ENCODE measurements around the gene CD53. TPM values are rescaled to one million over a fixed set of nuclear protein-coding genes. Genes with fewer than 3 reads are reported as not detected.

Gene CD53
- total and polyA plus RNA-seq, 4 donors = 10.7 to 30.4 (median 21.7) TPM

DNA sequence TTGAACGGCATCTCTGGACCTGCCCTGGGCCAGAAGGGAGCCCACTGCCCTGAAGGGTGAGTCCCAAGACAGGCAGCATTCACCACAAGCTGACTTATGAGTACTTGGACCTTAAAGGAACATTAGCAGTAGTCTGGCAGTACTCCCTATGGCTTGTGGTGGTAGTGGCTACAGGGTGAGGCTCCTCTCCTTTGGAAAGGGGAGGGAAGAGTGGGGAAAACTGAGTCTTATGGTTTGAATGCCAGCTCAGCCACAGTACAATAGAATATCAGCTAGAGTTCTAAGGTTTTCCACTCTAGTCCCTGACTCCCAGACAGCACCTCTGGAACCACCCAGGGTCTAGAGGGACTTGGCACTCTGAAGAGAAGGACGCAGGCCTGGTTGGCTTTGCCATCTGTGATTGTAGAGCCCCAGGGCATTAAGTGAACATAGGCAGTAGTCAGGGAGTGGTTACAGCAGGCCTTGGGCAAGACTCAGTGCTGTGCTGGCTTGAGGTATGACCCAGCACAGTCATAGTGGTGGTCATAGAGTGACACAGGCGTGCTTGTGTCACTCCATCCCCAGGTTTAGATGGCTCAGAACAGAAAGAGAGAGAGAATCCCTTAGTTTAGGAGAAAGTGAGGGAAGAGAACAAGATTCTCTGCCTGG, 31.0 kb downstream of the CD53 start:
- Histone ChIP-seq H3K9ac (ENCODE audit: low read depth in 1 of 2, low read length in 2 of 2) (no peak overlapping the region), H3K36me3 (ENCODE audit: control insufficient read depth in 4 of 4, insufficient read depth in 3 of 4, low read depth in 1 of 4, low read length in 3 of 4) (no peaks in the 10 kb centered on the region), H3K4me3 (ENCODE audit: low read depth in 1 of 3, low read length in 3 of 3) (no peak overlapping the region), H3K4me1 (ENCODE audit: control insufficient read depth in 4 of 4, insufficient read depth in 4 of 4, low read length in 3 of 4) (no peaks in the 10 kb centered on the region), H3K27ac (ENCODE audit: low read depth in 1 of 2, low read length in 2 of 2) (no peak overlapping the region), H3K9me3 (ENCODE audit: control insufficient read depth in 4 of 4, low read length in 3 of 4) (no peaks in the 10 kb centered on the region), H3K27me3 (ENCODE audit: control insufficient read depth in 4 of 4, insufficient read depth in 4 of 4, low read length in 3 of 4) (no peaks in the 10 kb centered on the region)
- TF ChIP-seq FOXA1 (IDR thresholded peaks at IDR 0.05) (no peak), NR2F2 (IDR thresholded peaks at IDR 0.05) (no peak), FOXA2 (IDR thresholded peaks at IDR 0.05) (no peak)
- DNase-seq (ENCODE audit: low spot score) = no peak
- WGBS = 85% methylated on average over 3 of the region's 3 CpGs

DNA sequence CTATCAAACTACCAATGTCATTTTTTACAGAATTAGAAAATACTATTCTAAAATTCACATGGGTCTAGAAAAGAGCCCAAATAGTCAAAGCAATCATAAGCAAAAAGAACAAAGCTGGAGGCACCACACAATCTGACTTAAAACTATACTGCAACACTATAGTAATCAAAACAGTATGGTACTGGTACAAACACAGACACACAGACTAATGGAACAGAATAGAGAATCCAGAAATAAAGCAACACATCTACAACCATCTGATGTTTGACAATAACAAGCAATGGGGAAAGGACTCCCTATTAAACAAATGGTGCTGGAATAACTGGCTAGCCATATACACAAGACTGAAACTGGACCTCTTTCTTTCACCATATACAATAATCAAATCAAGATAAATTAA, 39.8 kb downstream of the CD53 start:
- Histone ChIP-seq H3K9me3 (ENCODE audit: control insufficient read depth in 4 of 4, low read length in 3 of 4) (peaks cover 0 to 6% (median 0%) of the 10 kb centered on the region in 4 donors), H3K27ac (ENCODE audit: low read depth in 1 of 2, low read length in 2 of 2) (no peak overlapping the region), H3K36me3 (ENCODE audit: control insufficient read depth in 4 of 4, insufficient read depth in 3 of 4, low read depth in 1 of 4, low read length in 3 of 4) (no peaks in the 10 kb centered on the region), H3K4me1 (ENCODE audit: control insufficient read depth in 4 of 4, insufficient read depth in 4 of 4, low read length in 3 of 4) (no peaks in the 10 kb centered on the region), H3K4me3 (ENCODE audit: low read depth in 1 of 3, low read length in 3 of 3) (no peak overlapping the region), H3K27me3 (ENCODE audit: control insufficient read depth in 4 of 4, insufficient read depth in 4 of 4, low read length in 3 of 4) (no peaks in the 10 kb centered on the region), H3K9ac (ENCODE audit: low read depth in 1 of 2, low read length in 2 of 2) (no peak overlapping the region)
- no peak for DNase-seq (ENCODE audit: low spot score)
- TF ChIP-seq NR2F2 (IDR thresholded peaks at IDR 0.05) (no peak), HNF4A (conservative IDR thresholded peaks at IDR 0.05) (no peak), GABPA (IDR thresholded peaks at IDR 0.05 in 1 of 2, conservative IDR thresholded peaks at IDR 0.05 in 1 of 2) (no peak), TAF1 (conservative IDR thresholded peaks at IDR 0.05) (no peak), HNF4G (IDR thresholded peaks at IDR 0.05) (no peak), MAX (IDR thresholded peaks at IDR 0.05) (no peak), SP1 (IDR thresholded peaks at IDR 0.05) (no peak), EGR1 (IDR thresholded peaks at IDR 0.05; ENCODE audit: low read depth in 2 of 2) (no peak), FOXA1 (IDR thresholded peaks at IDR 0.05) (no peak), RXRA (IDR thresholded peaks at IDR 0.05) (no peak), CTCF (IDR thresholded peaks at IDR 0.05; ENCODE audit: low read depth, low read length, missing input control) (no peak), JUND (IDR thresholded peaks at IDR 0.05) (no peak), RAD21 (IDR thresholded peaks at IDR 0.05) (no peak), FOXA2 (IDR thresholded peaks at IDR 0.05) (no peak), ZBTB33 (IDR thresholded peaks at IDR 0.05) (no peak)
- TF ChIP-seq, protein P1, sequence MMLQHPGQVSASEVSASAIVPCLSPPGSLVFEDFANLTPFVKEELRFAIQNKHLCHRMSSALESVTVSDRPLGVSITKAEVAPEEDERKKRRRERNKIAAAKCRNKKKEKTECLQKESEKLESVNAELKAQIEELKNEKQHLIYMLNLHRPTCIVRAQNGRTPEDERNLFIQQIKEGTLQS (IDR thresholded peaks at IDR 0.05) = no peak
- TF ChIP-seq, protein P2, sequence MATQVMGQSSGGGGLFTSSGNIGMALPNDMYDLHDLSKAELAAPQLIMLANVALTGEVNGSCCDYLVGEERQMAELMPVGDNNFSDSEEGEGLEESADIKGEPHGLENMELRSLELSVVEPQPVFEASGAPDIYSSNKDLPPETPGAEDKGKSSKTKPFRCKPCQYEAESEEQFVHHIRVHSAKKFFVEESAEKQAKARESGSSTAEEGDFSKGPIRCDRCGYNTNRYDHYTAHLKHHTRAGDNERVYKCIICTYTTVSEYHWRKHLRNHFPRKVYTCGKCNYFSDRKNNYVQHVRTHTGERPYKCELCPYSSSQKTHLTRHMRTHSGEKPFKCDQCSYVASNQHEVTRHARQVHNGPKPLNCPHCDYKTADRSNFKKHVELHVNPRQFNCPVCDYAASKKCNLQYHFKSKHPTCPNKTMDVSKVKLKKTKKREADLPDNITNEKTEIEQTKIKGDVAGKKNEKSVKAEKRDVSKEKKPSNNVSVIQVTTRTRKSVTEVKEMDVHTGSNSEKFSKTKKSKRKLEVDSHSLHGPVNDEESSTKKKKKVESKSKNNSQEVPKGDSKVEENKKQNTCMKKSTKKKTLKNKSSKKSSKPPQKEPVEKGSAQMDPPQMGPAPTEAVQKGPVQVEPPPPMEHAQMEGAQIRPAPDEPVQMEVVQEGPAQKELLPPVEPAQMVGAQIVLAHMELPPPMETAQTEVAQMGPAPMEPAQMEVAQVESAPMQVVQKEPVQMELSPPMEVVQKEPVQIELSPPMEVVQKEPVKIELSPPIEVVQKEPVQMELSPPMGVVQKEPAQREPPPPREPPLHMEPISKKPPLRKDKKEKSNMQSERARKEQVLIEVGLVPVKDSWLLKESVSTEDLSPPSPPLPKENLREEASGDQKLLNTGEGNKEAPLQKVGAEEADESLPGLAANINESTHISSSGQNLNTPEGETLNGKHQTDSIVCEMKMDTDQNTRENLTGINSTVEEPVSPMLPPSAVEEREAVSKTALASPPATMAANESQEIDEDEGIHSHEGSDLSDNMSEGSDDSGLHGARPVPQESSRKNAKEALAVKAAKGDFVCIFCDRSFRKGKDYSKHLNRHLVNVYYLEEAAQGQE (IDR thresholded peaks at IDR 0.05) = no peak
